HuH-7 (cell line): ENCODE results near the gene ARHGEF7.
"Not testable (repeated sequence)": the region's sequence is repeated elsewhere in the genome, so short reads cannot be mapped to it uniquely, and the experiment has no call there.

ENCODE experiments used
- DNase-seq: peaks from one replicate; pipeline ENCODE4 v3.0.0; 2011; ENCODE audit warnings: low spot score

ARHGEF7 gene

DNA sequence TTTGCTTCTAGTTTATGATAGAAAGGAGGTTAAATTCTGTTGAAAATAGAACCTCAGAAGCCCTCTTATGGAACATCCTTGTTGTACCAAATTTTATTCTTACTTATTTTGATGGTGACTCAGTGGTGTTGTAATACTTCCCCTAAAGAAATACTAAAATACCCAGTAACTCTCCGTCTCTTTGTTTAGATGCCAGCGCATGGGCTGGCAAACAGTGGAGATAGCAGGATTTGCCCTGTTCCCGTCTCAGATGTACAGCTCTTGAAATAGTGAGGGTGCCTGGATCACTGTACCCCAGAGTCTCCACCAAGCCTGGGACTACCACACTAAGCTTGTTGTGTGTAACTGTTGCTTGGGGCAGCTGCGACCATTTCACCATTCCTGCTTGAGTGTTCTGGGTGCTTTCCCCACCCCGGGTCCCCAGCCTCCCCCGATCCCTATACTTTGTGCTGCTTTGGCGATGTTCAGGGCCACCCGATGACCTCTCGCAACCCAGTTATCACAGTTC lies 138.3 kb downstream of the ARHGEF7 start:
- DNase-seq: no peak

GRCh38 chr13:111255228-111255790 lies 140.2 kb downstream of the ARHGEF7 start:
- DNase-seq: no peak

DNA sequence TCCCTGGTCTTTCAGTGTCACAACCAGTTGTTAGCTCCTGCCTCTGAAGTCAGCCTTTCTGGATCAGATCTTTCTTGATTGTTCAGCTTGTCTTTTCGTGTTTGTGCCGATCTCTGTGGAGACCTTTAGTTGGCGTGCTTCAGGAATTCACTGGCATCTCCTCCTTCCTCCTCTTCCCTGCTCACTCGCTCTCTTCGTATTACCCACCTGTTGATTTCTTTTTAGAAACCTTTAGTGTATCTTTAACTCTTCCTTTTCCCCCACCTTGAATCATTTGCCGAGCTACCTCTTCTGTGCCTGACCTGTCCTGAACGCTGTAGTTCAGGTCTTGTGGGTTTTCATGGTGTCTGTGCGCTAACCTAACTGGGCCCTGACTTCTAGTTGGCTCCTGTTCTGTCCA lies 141.3 kb downstream of the ARHGEF7 start:
- DNase-seq: no peak

GRCh38 chr13:111256946-111257345 lies 141.8 kb downstream of the ARHGEF7 start:
- DNase-seq: no peak

GRCh38 chr13:111257899-111258298 lies 142.8 kb downstream of the ARHGEF7 start:
- DNase-seq: not testable (repeated sequence)

DNA sequence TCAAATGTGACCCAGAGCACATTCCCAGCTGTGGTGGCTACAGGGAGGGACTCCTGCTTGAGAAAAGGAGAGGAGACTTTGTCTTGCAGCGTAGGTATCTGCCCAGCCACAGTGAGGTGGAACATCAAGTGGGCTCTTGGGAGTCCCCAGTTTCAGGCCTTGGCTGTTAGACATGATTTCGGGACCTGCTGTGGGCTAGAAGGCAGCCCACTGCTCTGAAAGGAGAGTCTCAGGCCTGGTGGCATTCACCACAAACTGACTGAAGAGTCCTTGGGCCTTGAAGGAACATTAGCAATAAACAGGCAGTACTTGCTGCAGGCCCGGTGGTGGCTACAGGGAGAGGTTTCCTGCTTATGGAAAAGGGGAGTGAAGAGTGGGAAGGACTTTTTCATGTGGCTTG lies 143.5 kb downstream of the ARHGEF7 start:
- DNase-seq: no peak

- DNase-seq: no peak
Measured at GRCh38 chr13:111259058-111259457, 143.9 kb downstream of the ARHGEF7 start.

GRCh38 chr13:111261326-111261725 lies 146.2 kb downstream of the ARHGEF7 start:
- no peak for DNase-seq

GRCh38 chr13:111262281-111262680 lies 147.2 kb downstream of the ARHGEF7 start:
- DNase-seq: no peak

DNA sequence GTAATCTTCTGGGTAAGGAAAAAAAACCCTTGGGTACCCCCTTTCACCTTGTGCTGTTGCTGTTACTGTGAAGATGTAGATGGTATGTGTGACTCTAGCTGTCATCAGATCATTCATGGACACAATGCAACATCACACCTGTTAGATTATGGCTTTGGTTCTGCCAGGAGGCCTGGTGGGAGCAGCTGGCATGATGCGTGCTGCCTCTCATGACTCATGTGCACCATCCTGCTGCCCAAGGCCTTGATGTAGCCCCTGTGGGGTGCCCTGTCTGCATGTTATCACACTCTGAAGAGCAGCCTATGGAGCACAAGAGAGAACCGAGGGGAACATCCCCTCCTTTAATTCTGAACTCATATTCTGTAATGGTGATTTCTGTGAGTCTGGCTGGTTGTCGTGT lies 147.6 kb downstream of the ARHGEF7 start:
- DNase-seq: no peak

- no peak for DNase-seq
Measured at GRCh38 chr13:111263566-111263965, 148.5 kb downstream of the ARHGEF7 start.

DNA sequence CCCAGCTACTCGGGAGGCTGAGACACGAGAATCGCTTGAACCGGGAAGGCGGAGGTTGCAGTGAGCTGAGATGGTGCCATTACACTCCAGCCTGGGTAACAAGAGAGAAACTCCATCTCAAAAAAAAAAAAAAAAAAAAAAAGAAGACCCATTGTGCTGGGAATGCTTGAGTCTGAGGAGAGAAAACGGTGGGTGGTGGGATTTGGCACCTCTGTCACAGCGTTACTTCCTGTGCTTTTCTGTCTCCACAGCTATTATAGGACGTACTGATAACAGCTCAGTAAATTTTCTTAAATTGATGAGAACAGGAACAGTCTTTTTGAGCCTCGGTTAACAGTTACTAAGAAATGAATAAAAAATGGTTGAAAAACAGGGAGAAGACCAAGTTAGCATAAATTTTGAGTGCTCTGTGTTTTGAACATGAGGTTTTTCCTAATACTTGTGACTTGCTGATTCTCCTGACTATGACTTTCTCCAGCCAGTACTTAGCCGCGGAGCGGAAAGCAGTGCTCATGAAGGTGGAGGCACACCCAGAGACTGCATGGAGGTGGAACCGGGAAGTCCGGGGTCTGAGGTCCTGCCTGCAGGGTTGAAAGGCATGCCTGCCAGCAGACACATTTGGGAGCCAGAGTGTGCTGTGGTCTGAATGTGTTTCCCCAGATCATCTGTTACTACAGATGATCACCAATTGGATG lies 150.0 kb downstream of the ARHGEF7 start:
- no peak for DNase-seq

DNA sequence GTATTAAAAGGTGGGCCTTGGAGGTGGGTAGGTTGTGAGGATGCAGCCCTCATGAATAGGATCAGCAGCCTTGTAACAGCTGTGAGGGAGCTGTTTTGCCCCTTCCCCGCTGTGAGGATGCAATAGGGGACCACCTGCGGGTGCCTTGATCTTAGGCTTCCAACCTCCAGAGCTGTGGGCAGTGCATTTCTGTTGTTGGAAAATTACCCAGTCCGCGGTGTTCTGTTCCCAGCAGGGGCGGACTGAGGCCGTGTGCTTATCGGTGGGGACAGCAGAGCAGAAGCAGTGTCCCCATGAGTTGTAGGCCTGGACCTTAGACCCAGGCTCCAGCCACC lies 150.6 kb downstream of the ARHGEF7 start:
- DNase-seq: no peak

DNA sequence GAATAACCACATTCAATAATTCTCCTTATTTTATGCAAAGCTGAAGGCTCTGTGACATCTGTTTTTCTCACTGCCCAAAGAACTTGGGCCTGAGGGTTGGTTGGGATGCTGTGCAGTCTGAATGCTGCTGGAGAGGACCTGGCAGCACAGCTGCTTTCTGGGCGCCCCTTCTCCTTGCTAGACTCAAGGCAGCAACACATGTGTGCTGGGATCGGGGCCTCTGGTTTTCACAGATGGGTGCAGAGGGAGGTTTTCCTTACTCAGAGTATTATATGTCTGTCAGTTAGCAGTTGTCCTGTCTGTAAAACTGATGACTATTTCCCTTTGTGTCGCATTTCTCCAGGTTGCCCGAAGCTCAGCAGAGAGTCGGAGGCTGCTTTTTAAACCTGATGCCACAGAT lies 152.1 kb downstream of the ARHGEF7 start:
- DNase-seq: no peak

GRCh38 chr13:111267784-111268183 lies 152.7 kb downstream of the ARHGEF7 start:
- no peak for DNase-seq

- no peak for DNase-seq
Measured at GRCh38 chr13:111269508-111269907, 154.4 kb downstream of the ARHGEF7 start.

GRCh38 chr13:111270126-111270525 lies 155.0 kb downstream of the ARHGEF7 start:
- DNase-seq: no peak

- no peak for DNase-seq
Measured at GRCh38 chr13:111270765-111271698, 155.9 kb downstream of the ARHGEF7 start.

GRCh38 chr13:111272117-111272516 lies 157.0 kb downstream of the ARHGEF7 start:
- no peak for DNase-seq

DNA sequence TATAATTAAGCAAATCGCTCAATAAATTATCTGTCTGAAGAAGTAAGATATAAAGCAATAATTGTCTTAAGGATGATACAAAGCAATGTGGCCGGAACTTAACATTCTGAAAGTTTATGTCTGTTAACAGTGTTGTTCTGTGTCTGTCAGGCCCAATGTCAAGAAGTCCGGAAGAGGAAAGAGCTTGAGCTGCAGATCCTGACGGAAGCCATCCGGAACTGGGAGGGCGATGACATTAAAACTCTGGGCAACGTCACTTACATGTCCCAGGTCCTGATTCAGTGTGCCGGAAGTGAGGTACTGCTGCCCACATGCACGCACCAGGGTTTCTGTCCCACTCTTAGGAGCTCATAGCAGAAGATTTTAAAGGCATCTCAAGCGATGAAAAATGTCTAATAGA lies 160.3 kb downstream of the ARHGEF7 start:
- DNase-seq: no peak

- no peak for DNase-seq
Measured at GRCh38 chr13:111275995-111276618, 161.0 kb downstream of the ARHGEF7 start.

GRCh38 chr13:111278258-111278657 lies 163.1 kb downstream of the ARHGEF7 start:
- DNase-seq: no peak
